H1 (cell line): ENCODE results near the gene TPO. TPM values are rescaled to one million over a fixed set of nuclear protein-coding genes. Genes with fewer than 3 reads are reported as not detected.

ENCODE experiments used
- BACH1 ChIP-seq: IDR thresholded peaks from 2 replicates; pipeline ENCODE4 v1.6.1; 2012; ENCODE audit warnings: low read length, improper control_type of control experiment
- CREB1 ChIP-seq: IDR thresholded peaks from 2 replicates; pipeline ENCODE4 v1.6.1; 2012; ENCODE audit warnings: inconsistent platforms
- CTBP2 ChIP-seq: IDR thresholded peaks from 2 replicates; pipeline ENCODE4 v1.7.0; 2011; ENCODE audit warnings: borderline replicate concordance, mild to moderate bottlenecking, moderate library complexity, mixed read lengths, low read length; ENCODE audit not compliant: insufficient read depth, insufficient read length
- EP300 ChIP-seq, 2 experiments: IDR thresholded peaks; 1 replicate in 1 of 2; 2 replicates in 1 of 2; pipeline ENCODE4 v1.6.1; 2011 to 2012; ENCODE audit warnings: low read depth in 2 of 2, low read length in 2 of 2, mild to moderate bottlenecking in 2 of 2, borderline replicate concordance in 1 of 2, inconsistent platforms in 1 of 2, moderate library complexity in 1 of 2
- HDAC6 ChIP-seq: IDR thresholded peaks from one replicate; pipeline ENCODE4 v1.7.1; 2012; ENCODE audit warnings: low read depth, mild to moderate bottlenecking, inconsistent platforms, low read length, moderate library complexity
- KDM4A ChIP-seq: IDR thresholded peaks from one replicate; pipeline ENCODE4 v1.7.1; 2012; ENCODE audit warnings: low read depth, mild to moderate bottlenecking, moderate library complexity, low read length, inconsistent platforms; ENCODE audit not compliant: severe bottlenecking
- KDM5A ChIP-seq: fragments of 200-600 bp; IDR thresholded peaks from 2 replicates; pipeline ENCODE4 v1.7.1; 2012; ENCODE audit warnings: mild to moderate bottlenecking, low read length, inconsistent platforms, mixed read lengths
- PHF8 ChIP-seq: fragments of 200-600 bp; sonication (generic); conservative IDR thresholded peaks from 2 replicates; pipeline ENCODE4 v1.7.1; 2012; ENCODE audit warnings: low read depth, mild to moderate bottlenecking, inconsistent platforms, low read length, moderate library complexity
- POLR2A ChIP-seq, 2 experiments: IDR thresholded peaks; 1 replicate in 1 of 2; 2 replicates in 1 of 2; pipeline ENCODE4 v1.6.1; 2011; ENCODE audit warnings: low read depth in 2 of 2, low read length in 2 of 2, mild to moderate bottlenecking in 2 of 2; ENCODE audit errors: control extremely low read depth in 1 of 2
- RAD21 ChIP-seq, 2 experiments: IDR thresholded peaks in 1 of 2; conservative IDR thresholded peaks in 1 of 2; 2 replicates each; pipeline ENCODE4 v1.6.1; 2011; ENCODE audit warnings: low read depth in 2 of 2, low read length in 2 of 2, improper control_type of control experiment in 1 of 2, inconsistent platforms in 1 of 2, mild to moderate bottlenecking in 1 of 2, moderate library complexity in 1 of 2
- RFX5 ChIP-seq: IDR thresholded peaks from 2 replicates; pipeline ENCODE4 v1.6.1; 2011; ENCODE audit warnings: low read depth, low read length, improper control_type of control experiment, borderline replicate concordance
- SIN3A ChIP-seq, 2 experiments: IDR thresholded peaks in 1 of 2; conservative IDR thresholded peaks in 1 of 2; 2 replicates each; pipeline ENCODE4 v1.6.1; 2011 to 2012; ENCODE audit warnings: low read length in 2 of 2, improper control_type of control experiment in 1 of 2, low read depth in 1 of 2, mild to moderate bottlenecking in 1 of 2
- ZNF274 ChIP-seq: IDR thresholded peaks from 2 replicates; pipeline ENCODE4 v1.7.0; 2012; ENCODE audit warnings: low read length, borderline replicate concordance; ENCODE audit errors: extremely low read depth
- polyA plus RNA-seq, 7 experiments: library from polyadenylated mRNA; depleted of rRNA in 3 of 7; stranded (reverse) in 5 of 7; unstranded in 2 of 7; fragments of >200 nt in 5 of 7; fragments of 200-250 nt in 2 of 7; gene quantifications; 1 replicate in 5 of 7; 2 replicates in 1 of 7; 4 replicates in 1 of 7; pipeline versions ENCODE4 v1.2.1 to v1.2.3, GENCODE V29; 2011 to 2013; ENCODE audit warnings: missing spikeins in 2 of 7, mixed read lengths in 2 of 7
- total RNA-seq: library from RNA; stranded (reverse); fragmentation: NEBNext Ultra II Directional; extraction: Animal tissue kit (Norgen Biotek cat#: 25700); gene quantifications from 2 replicates; pipeline ENCODE4 v1.2.1, GENCODE V29; 2021
- TF ChIP-seq, protein P1 (sequence below): IDR thresholded peaks from 2 replicates; pipeline ENCODE4 v1.6.1; 2012; ENCODE audit warnings: inconsistent platforms
- TF ChIP-seq, protein P2 (sequence below), 3 experiments: IDR thresholded peaks; 1 replicate in 2 of 3; 2 replicates in 1 of 3; pipeline versions ENCODE4 v1.5.1 to v1.6.1; 2011; ENCODE audit warnings: low read length in 3 of 3, mild to moderate bottlenecking in 3 of 3, inconsistent platforms in 2 of 3, low read depth in 1 of 3, moderate library complexity in 1 of 3; ENCODE audit not compliant: insufficient read depth in 1 of 3; ENCODE audit errors: control extremely low read depth in 1 of 3

Gene TPO
- total and polyA plus RNA-seq, 2 of the 8 experiments (the other 6 are each of a cell fraction or from before 2014, with no cell fraction given), result not detected

DNA sequence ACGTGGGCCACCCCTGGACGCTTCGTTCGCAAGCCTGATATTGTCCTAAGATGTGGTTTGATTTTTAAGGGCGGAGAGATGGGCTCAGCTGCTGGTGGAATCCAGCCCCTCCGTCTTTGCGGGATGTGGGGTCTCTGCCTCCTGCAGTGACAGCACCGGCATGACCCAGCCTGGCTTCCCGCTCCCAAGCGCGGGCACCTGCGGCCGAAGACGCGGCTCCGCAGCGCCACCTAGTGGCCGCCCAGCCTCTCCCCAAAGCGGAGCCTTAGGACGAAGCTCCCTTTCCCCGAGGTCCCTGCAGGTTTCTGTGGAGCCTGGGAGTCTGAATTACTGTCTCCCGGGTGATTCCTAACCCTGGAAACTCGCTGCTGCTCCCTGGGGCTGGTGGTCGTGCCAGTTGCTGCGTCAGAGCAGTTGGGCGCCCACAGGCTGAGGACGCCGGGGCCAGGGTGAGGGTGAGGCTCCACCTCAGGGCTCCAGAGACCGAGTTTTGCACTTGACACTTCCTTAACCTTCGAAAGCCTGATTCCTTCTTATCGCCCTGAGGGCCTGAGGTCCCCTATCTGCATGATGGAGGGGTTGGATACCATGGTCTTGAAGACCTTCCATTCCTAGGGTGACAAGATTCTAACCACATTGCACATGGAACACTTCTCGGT, 137.5 kb downstream of the TPO start (continued):
- no peak for TF ChIP-seq EP300 (IDR thresholded peaks at IDR 0.05; ENCODE audit: borderline replicate concordance in 1 of 2, low read depth in 2 of 2, low read length in 2 of 2)
- TF ChIP-seq HDAC6, result no peak
- no peak for TF ChIP-seq SIN3A (conservative IDR thresholded peaks at IDR 0.05 in 1 of 2, IDR thresholded peaks at IDR 0.05 in 1 of 2; ENCODE audit: low read depth in 1 of 2, low read length in 2 of 2)
- TF ChIP-seq BACH1, result no peak
- TF ChIP-seq KDM5A, result no peak
- TF ChIP-seq RFX5, result no peak
- no peak for TF ChIP-seq POLR2A (IDR thresholded peaks at IDR 0.05; ENCODE audit: control extremely low read depth in 1 of 2, low read depth in 2 of 2, low read length in 2 of 2)
- TF ChIP-seq CTBP2, result no peak
- TF ChIP-seq, protein P1, sequence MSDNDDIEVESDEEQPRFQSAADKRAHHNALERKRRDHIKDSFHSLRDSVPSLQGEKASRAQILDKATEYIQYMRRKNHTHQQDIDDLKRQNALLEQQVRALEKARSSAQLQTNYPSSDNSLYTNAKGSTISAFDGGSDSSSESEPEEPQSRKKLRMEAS, result peak; percentile 56
- no peak for TF ChIP-seq KDM4A
- no peak for TF ChIP-seq CREB1
- no peak for TF ChIP-seq PHF8
- peak; percentile 71 to 81 for TF ChIP-seq RAD21 (IDR thresholded peaks at IDR 0.05 in 1 of 2, conservative IDR thresholded peaks at IDR 0.05 in 1 of 2; ENCODE audit: low read depth in 2 of 2, low read length in 2 of 2)
- TF ChIP-seq, protein P2, sequence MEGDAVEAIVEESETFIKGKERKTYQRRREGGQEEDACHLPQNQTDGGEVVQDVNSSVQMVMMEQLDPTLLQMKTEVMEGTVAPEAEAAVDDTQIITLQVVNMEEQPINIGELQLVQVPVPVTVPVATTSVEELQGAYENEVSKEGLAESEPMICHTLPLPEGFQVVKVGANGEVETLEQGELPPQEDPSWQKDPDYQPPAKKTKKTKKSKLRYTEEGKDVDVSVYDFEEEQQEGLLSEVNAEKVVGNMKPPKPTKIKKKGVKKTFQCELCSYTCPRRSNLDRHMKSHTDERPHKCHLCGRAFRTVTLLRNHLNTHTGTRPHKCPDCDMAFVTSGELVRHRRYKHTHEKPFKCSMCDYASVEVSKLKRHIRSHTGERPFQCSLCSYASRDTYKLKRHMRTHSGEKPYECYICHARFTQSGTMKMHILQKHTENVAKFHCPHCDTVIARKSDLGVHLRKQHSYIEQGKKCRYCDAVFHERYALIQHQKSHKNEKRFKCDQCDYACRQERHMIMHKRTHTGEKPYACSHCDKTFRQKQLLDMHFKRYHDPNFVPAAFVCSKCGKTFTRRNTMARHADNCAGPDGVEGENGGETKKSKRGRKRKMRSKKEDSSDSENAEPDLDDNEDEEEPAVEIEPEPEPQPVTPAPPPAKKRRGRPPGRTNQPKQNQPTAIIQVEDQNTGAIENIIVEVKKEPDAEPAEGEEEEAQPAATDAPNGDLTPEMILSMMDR (IDR thresholded peaks at IDR 0.05; ENCODE audit: control extremely low read depth in 1 of 3, insufficient read depth in 1 of 3, low read depth in 1 of 3, low read length in 3 of 3), result peak; percentile 85 to 94 (median 91)
- TF ChIP-seq ZNF274, result no peak
- TF ChIP-seq, all 59 proteins: peak for 6
